Heart left ventricle (tissue), 16 donors: ENCODE data around the gene SUSD2. TPM values are rescaled to one million over a fixed set of nuclear protein-coding genes. Genes with fewer than 3 reads are reported as not detected.
"Not testable (repeated sequence)": the region's sequence is repeated elsewhere in the genome, so short reads cannot be mapped to it uniquely, and the experiment has no call there.

Source experiments
- ATAC-seq, 4 donors: fragments of 200-7000 bp; cut with Tn5 transposase; one replicate each; pipeline ENCODE4 v1.9.1; 2020 to 2022; ENCODE audit warnings: moderate library complexity in 4 of 4, mild to moderate bottlenecking in 3 of 4, moderate number of reproducible peaks in 1 of 4
- DNase-seq, 5 donors: peaks; one replicate each; pipeline ENCODE4 v3.0.0-alpha.2; 2020
- H3K27ac ChIP-seq, 12 donors: fragments of 200-600 bp; sonication (generic) in 4 of 12; one replicate each; pipeline versions ENCODE4 v1.5.0 to v1.8.0; 2016 to 2022; ENCODE audit warnings: mild to moderate bottlenecking in 2 of 12
- H3K27me3 ChIP-seq, 9 donors: fragments of 200-600 bp; sonication (generic) in 2 of 9; one replicate each; pipeline versions ENCODE4 v1.5.1 to v1.8.0; 2016 to 2022; ENCODE audit warnings: mild to moderate bottlenecking in 3 of 9
- H3K36me3 ChIP-seq, 9 donors: fragments of 200-600 bp; sonication (generic) in 2 of 9; one replicate each; pipeline versions ENCODE4 v1.5.0 to v1.8.0; 2018 to 2022; ENCODE audit warnings: mild to moderate bottlenecking in 2 of 9
- H3K4me1 ChIP-seq, 12 donors: fragments of 200-600 bp; sonication (generic) in 4 of 12; one replicate each; pipeline versions ENCODE4 v1.5.0 to v1.8.0; 2016 to 2022; ENCODE audit warnings: mild to moderate bottlenecking in 3 of 12
- H3K4me3 ChIP-seq, 12 donors: fragments of 200-600 bp; sonication (generic) in 4 of 12; one replicate each; pipeline versions ENCODE4 v1.5.0 to v1.8.0; 2017 to 2022; ENCODE audit warnings: mild to moderate bottlenecking in 9 of 12, moderate library complexity in 4 of 12
- H3K9me3 ChIP-seq, 12 donors: fragments of 200-600 bp; sonication (generic) in 4 of 12; one replicate each; pipeline versions ENCODE4 v1.5.0 to v1.8.0; 2016 to 2022; ENCODE audit warnings: mild to moderate bottlenecking in 1 of 12
- CTCF ChIP-seq, 12 donors: fragments of 200-600 bp; sonication (generic) in 4 of 12; IDR thresholded peaks; one replicate each; pipeline versions ENCODE4 v1.5.0 to v1.8.0; 2018 to 2022; ENCODE audit warnings: antibody characterized with exemption in 12 of 12, mild to moderate bottlenecking in 5 of 12
- POLR2A ChIP-seq, 2 donors: fragments of 450-650 bp; IDR thresholded peaks; one replicate each; pipeline ENCODE4 v1.6.1; 2017; ENCODE audit warnings: antibody characterized with exemption in 2 of 2, mild to moderate bottlenecking in 2 of 2, moderate library complexity in 2 of 2
- WGBS, 4 donors: extraction: QIAGEN DNeasy Blood & Tissue Kit in 2 of 4; methylation state at CpG; one replicate each; pipeline versions ENCODE4 v1.1.5 to v1.1.7; 2013 to 2018; 5-methylcytosine and 5-hydroxymethylcytosine counted together
- intact Hi-C, 10 donors: fragments of 100-400 bp; cut with DNase I; formaldehyde crosslinking; loops; one replicate each; pipeline versions ENCODE4 v1.11.1 to v1.14.2; 2022
- polyA plus RNA-seq, 2 donors: library from polyadenylated mRNA; stranded (reverse); fragments of 200-250 nt; gene quantifications; one replicate each; pipeline ENCODE4 v1.2.3, GENCODE V29; 2013
- total RNA-seq, 9 donors: library from RNA; depleted of rRNA in 2 of 9; stranded (reverse); fragments of >200 nt in 2 of 9; fragmentation: NEBNext Ultra II Directional in 3 of 9; extraction: Animal tissue kit (Norgen Biotek cat#: 25700) in 3 of 9; gene quantifications; one replicate each; pipeline versions ENCODE4 v1.1.0 to v1.2.4, GENCODE V29; 2016 to 2023
- donor health status: ischemic (EF 13 %, LVEDD 7.1; RV severe dilation, severe dysfunction).
- donor health status: healthy with polysubstance abuse.
- donor health status: DM: no; HTN: yes; CAD: no.
- donor health status: DM: no; HTN: no; CAD: no.
- donor health status: ischemic (EF 25% LVEDD 6.9; RV normal size, moderate dysfunction).
- donor health status: ischemic (EF 25% LVEDD 5.7; RV mildly dilated, moderate dysfunction).
- donor health status: healthy.
- donor health status: DM: yes; HTN: yes; CAD: no.
- donor health status: ischemic (EF 35%, LVEDD 5.7; RV mildly dilated, moderate dysfunction).
- donor health status: nonischemic (EF 11% LVEDD 7.7; RV severe dilation, severe dysfunction).
- donor health status: DM: yes; HTN: yes; CAD: no.
- donor health status: PGD.
- donor health status: ischemic (EF 29% LVEDD 5.4; RV normal size, mild dysfunction).
- donor health status: nonischemic (EF 23%, LVEDD 6.1; RV moderate dilation, normal function).

The SUSD2 gene
- total and polyA plus RNA-seq, 11 donors = 1.5 to 12.6 (median 2.7) TPM

DNA sequence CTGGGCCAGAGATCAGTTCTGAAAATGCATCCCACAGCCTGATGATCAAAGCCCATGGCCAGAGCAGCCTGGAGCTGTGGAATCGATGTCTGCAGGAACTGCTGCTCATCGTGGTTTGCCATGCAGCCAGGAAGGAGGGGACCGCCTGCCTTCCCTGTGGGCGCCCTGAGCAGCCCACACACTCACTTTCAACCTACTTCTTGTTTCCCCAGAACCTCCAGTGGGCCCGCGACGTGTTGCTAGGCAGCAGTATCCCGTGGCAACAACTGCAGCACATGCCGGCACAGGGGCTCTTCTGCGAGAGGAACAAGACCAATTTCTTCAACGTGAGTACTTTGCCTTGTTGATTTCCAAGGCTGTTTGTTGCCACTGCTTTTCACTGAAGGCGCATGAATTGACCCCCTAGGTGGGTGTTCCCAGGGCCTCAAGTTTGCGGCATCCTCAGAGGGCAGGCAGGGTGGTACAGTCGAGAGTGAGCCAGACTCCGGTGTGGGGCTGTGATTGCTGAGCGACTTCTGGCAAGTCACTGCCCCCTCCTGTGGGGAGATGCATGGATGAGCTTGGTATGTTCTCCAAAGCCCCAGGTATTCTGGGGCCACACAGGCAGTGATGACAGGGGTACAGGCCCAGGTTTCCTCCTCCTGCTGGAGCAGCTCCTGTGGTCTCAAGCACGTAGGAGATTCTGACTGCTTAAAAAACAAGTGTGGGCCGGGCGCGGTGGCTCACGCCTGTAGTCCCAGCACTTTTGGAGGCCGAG is 47.0 kb upstream of the SUSD2 start:
- WGBS, 4 donors = 85 to 91% (median 86%) methylated on average over 19 to 22 of the region's 22 CpGs
- no peak for TF ChIP-seq CTCF (IDR thresholded peaks at IDR 0.05)
- DNase-seq = peak in 3 of 5 donors; percentile 41 to 58 (median 43)
- Histone ChIP-seq H3K4me1 (peaks cover 0 to 29% (median 14%) of the 10 kb centered on the region in 12 donors), H3K9me3 (no peaks in the 10 kb centered on the region), H3K27me3 (no peaks in the 10 kb centered on the region), H3K27ac (no peak overlapping the region), H3K36me3 (peaks cover 0 to 53% (median 39%) of the 10 kb centered on the region in 9 donors), H3K4me3 (no peak overlapping the region)
- intact Hi-C loops = no loop called here
- ATAC-seq = peak in 1 of 4 donors; percentile 24

DNA sequence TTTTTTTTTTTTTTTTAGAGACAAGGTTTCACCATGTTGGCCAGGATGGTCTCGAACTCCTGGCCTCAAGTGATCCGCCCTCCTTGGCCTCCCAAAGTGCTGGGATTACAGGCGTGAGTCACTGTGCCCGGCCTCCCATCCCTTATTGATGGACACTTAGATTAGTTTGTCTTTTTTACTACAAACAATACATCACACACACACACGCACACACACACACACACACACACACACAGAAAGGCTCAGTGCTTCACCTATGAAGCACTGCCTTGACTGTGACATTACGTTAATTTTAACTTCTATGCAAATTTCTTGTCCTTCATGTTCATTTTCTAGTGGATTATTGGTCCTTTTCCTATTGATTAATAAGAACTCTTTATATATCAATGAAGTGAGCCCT is 44.8 kb upstream of the SUSD2 start:
- Histone ChIP-seq H3K36me3 (peaks cover 0 to 40% (median 26%) of the 10 kb centered on the region in 9 donors), H3K4me1 (peaks cover 0 to 49% (median 25%) of the 10 kb centered on the region in 12 donors)
- ATAC-seq, H3K27me3 ChIP-seq, intact Hi-C loops, H3K9me3 ChIP-seq, DNase-seq, H3K27ac ChIP-seq, H3K4me3 ChIP-seq: not testable (repeated sequence)
- 94 to 97% (median 95%) methylated on average over 4 to 6 of the region's 6 CpGs for WGBS, 4 donors

DNA sequence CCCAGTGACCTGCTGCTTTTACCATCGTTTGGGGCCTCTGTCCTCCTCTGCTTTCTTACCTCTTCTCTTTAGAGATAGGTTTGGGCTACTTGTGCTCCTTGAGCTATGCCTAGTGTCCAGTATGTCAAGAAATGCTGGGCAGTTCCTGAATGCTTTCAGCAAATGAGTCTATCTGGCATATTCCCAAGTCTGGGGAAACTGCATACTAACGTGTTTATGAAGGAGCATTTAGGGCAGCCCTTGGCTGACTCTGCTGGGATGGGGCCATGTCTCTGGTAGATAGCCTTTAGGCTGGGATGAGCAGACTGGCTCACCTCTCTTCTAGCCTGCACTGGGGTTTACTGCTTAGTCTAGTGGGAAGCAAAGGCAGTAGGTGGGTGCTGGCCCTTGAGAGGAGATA is 43.7 kb upstream of the SUSD2 start:
- 42 to 54% (median 47%) methylated on average over 2 of the region's 2 CpGs for WGBS, 4 donors
- no peak overlapping the region for H3K4me3 ChIP-seq
- no peaks in the 10 kb centered on the region for H3K27me3 ChIP-seq
- H3K27ac ChIP-seq = no peak overlapping the region
- intact Hi-C loops = no loop called here
- peaks cover 0 to 54% (median 28%) of the 10 kb centered on the region in 12 donors for H3K4me1 ChIP-seq
- DNase-seq (no peak), ATAC-seq (no peak)
- TF ChIP-seq CTCF (IDR thresholded peaks at IDR 0.05) (no peak), POLR2A (IDR thresholded peaks at IDR 0.05) (no peak)
- no peaks in the 10 kb centered on the region for H3K9me3 ChIP-seq
- H3K36me3 ChIP-seq = peaks cover 0 to 38% (median 25%) of the 10 kb centered on the region in 9 donors

- TF ChIP-seq POLR2A (IDR thresholded peaks at IDR 0.05) (no peak), CTCF (IDR thresholded peaks at IDR 0.05) (no peak)
- intact Hi-C loops = no loop called here
- ATAC-seq (no peak), DNase-seq (no peak)
- no peak overlapping the region for H3K4me3 ChIP-seq
- H3K4me1 ChIP-seq = peaks cover 0 to 58% (median 33%) of the 10 kb centered on the region in 12 donors
- 66 to 72% (median 70%) methylated on average over 7 of the region's 7 CpGs for WGBS, 4 donors
- no peaks in the 10 kb centered on the region for H3K27me3 ChIP-seq
- no peaks in the 10 kb centered on the region for H3K9me3 ChIP-seq
- peak overlapping the region in 1 of 12 donors; percentile 9 for H3K27ac ChIP-seq
- peaks cover 0 to 36% (median 22%) of the 10 kb centered on the region in 9 donors for H3K36me3 ChIP-seq
Measured at GRCh38 chr22:24138649-24139420, 42.5 kb upstream of the SUSD2 start.
